Esophagus (tissue), 2 donors: ENCODE results near the gene CENATAC. TPM values are rescaled to one million over a fixed set of nuclear protein-coding genes. Genes with fewer than 3 reads are reported as not detected.
"Not testable (repeated sequence)": the region's sequence is repeated elsewhere in the genome, so short reads cannot be mapped to it uniquely, and the experiment has no call there.

Experiments
- H3K27ac ChIP-seq, 2 donors: one replicate each; pipeline ENCODE4 v1.5.1; 2013; ENCODE audit warnings: low read depth in 2 of 2, mild to moderate bottlenecking in 2 of 2, inconsistent platforms in 1 of 2, low read length in 1 of 2, moderate library complexity in 1 of 2
- H3K27me3 ChIP-seq, 2 donors: one replicate each; pipeline ENCODE4 v1.6.1; 2013; ENCODE audit warnings: low read length in 2 of 2, control low read depth in 1 of 2, mild to moderate bottlenecking in 1 of 2; ENCODE audit not compliant: insufficient read depth in 2 of 2, control insufficient read depth in 1 of 2
- H3K36me3 ChIP-seq, 2 donors: one replicate each; pipeline ENCODE4 v1.6.1; 2013; ENCODE audit warnings: low read length in 1 of 2; ENCODE audit not compliant: control insufficient read depth in 2 of 2, insufficient read depth in 2 of 2
- H3K4me1 ChIP-seq, 2 donors: one replicate each; pipeline ENCODE4 v1.6.1; 2013; ENCODE audit warnings: low read length in 1 of 2; ENCODE audit not compliant: control insufficient read depth in 2 of 2, insufficient read depth in 2 of 2
- H3K4me3 ChIP-seq, 2 donors: one replicate each; pipeline ENCODE4 v1.5.1; 2013; ENCODE audit warnings: low read length in 2 of 2, mild to moderate bottlenecking in 2 of 2, low read depth in 1 of 2, moderate library complexity in 1 of 2
- H3K9me3 ChIP-seq, 2 donors: one replicate each; pipeline ENCODE4 v1.6.1; 2013; ENCODE audit warnings: mild to moderate bottlenecking in 2 of 2, low read depth in 1 of 2, low read length in 1 of 2, moderate library complexity in 1 of 2; ENCODE audit not compliant: control insufficient read depth in 2 of 2, insufficient read depth in 1 of 2
- WGBS, 2 donors: extraction: QIAGEN DNeasy Blood & Tissue Kit; methylation state at CpG; one replicate each; pipeline ENCODE4 v1.1.7; 2013; 5-methylcytosine and 5-hydroxymethylcytosine counted together
- polyA plus RNA-seq, 2 donors: library from polyadenylated mRNA; stranded (reverse); fragments of 200-250 nt; gene quantifications; one replicate each; pipeline ENCODE4 v1.2.3, GENCODE V29; 2013
- donor health status: healthy with polysubstance abuse.
- donor health status: Bipolar disorder and iron deficiency.

CENATAC gene
- polyA plus RNA-seq, 2 donors = 18.2 to 52.1 TPM

- H3K27me3 ChIP-seq = no peaks in the 10 kb centered on the region
- 40 to 46% methylated on average over 11 of the region's 11 CpGs for WGBS, 2 donors
- H3K27ac ChIP-seq = no peak overlapping the region
- H3K9me3 ChIP-seq = no peaks in the 10 kb centered on the region
- no peak overlapping the region for H3K4me3 ChIP-seq
- H3K4me1 ChIP-seq = no peaks in the 10 kb centered on the region
- no peaks in the 10 kb centered on the region for H3K36me3 ChIP-seq
These were observed 36.3 kb upstream of the CENATAC start for GRCh38 chr11:118961591-118961990.

- H3K4me1 ChIP-seq, H3K36me3 ChIP-seq, H3K9me3 ChIP-seq, H3K4me3 ChIP-seq, H3K27me3 ChIP-seq, H3K27ac ChIP-seq: not testable (repeated sequence)
- WGBS, 2 donors = 93 to 95% methylated on average over 2 of the region's 2 CpGs
These were observed 28.4 kb upstream of the CENATAC start for GRCh38 chr11:118969508-118969907.

- H3K4me1 ChIP-seq = no peaks in the 10 kb centered on the region
- no peaks in the 10 kb centered on the region for H3K27me3 ChIP-seq
- WGBS, 2 donors = 39 to 40% methylated on average over 33 of the region's 33 CpGs
- no peaks in the 10 kb centered on the region for H3K9me3 ChIP-seq
- H3K27ac ChIP-seq = no peak within 1 kb of the TSS
- no peaks in the 10 kb centered on the region for H3K36me3 ChIP-seq
- no peak within 1 kb of the TSS for H3K4me3 ChIP-seq
These were observed 26.3 kb upstream of the CENATAC start, which contains the start of gene FOXR1 for GRCh38 chr11:118971646-118972045. Gene FOXR1 (plus strand): TSS chr11:118971761. CDS start chr11:118971932, 171 bp downstream.

- Histone ChIP-seq H3K27me3 (no peaks in the 10 kb centered on the region), H3K4me1 (no peaks in the 10 kb centered on the region), H3K9me3 (no peaks in the 10 kb centered on the region), H3K4me3 (no peak overlapping the region), H3K27ac (peak overlapping the region in 1 of 2 donors; percentile 11), H3K36me3 (no peaks in the 10 kb centered on the region)
- 92 to 93% methylated on average over 2 of the region's 2 CpGs for WGBS, 2 donors
These were observed 24.0 kb upstream of the CENATAC start for GRCh38 chr11:118973985-118974384.

GRCh38 chr11:118975771-118976709 lies 21.9 kb upstream of the CENATAC start:
- H3K36me3 ChIP-seq = no peaks in the 10 kb centered on the region
- no peak overlapping the region for H3K4me3 ChIP-seq
- no peaks in the 10 kb centered on the region for H3K27me3 ChIP-seq
- H3K27ac ChIP-seq = no peak overlapping the region
- H3K4me1 ChIP-seq = peaks cover 0 to 3% of the 10 kb centered on the region in 2 donors
- WGBS, 2 donors = 76 to 80% methylated on average over 15 of the region's 15 CpGs
- H3K9me3 ChIP-seq = no peaks in the 10 kb centered on the region

GRCh38 chr11:118979434-118979833 lies 18.5 kb upstream of the CENATAC start:
- 57 to 69% methylated on average over 9 of the region's 9 CpGs for WGBS, 2 donors

GRCh38 chr11:118980191-118980881 lies 17.6 kb upstream of the CENATAC start:
- 33 to 34% methylated on average over 21 of the region's 21 CpGs for WGBS, 2 donors
- Histone ChIP-seq H3K4me3 (no peak overlapping the region), H3K9me3 (no peaks in the 10 kb centered on the region), H3K27me3 (no peaks in the 10 kb centered on the region), H3K4me1 (peaks cover 0 to 3% of the 10 kb centered on the region in 2 donors), H3K27ac (no peak overlapping the region), H3K36me3 (no peaks in the 10 kb centered on the region)

More at GRCh38 chr11:118979434-118979833, 18.5 kb upstream of the CENATAC start:
- H3K9me3 ChIP-seq = no peaks in the 10 kb centered on the region
- H3K4me3 ChIP-seq = no peak overlapping the region
- H3K27me3 ChIP-seq = no peaks in the 10 kb centered on the region
- H3K27ac ChIP-seq = no peak overlapping the region
- H3K36me3 ChIP-seq = no peaks in the 10 kb centered on the region
- peaks cover 0 to 3% of the 10 kb centered on the region in 2 donors for H3K4me1 ChIP-seq

GRCh38 chr11:118984337-118984736 lies 13.6 kb upstream of the CENATAC start:
- not testable (repeated sequence) for H3K4me1 ChIP-seq, H3K27me3 ChIP-seq, H3K9me3 ChIP-seq, H3K4me3 ChIP-seq, H3K27ac ChIP-seq, H3K36me3 ChIP-seq
- WGBS, 2 donors = 61 to 66% methylated on average over 8 of the region's 8 CpGs

- 70 to 80% methylated on average over 2 of the region's 2 CpGs for WGBS, 2 donors
- Histone ChIP-seq H3K27me3 (no peaks in the 10 kb centered on the region), H3K27ac (no peak overlapping the region), H3K4me3 (no peak overlapping the region), H3K9me3 (no peaks in the 10 kb centered on the region), H3K4me1 (peaks cover 0 to 3% of the 10 kb centered on the region in 2 donors), H3K36me3 (no peaks in the 10 kb centered on the region)
These were observed 13.1 kb upstream of the CENATAC start for GRCh38 chr11:118984825-118985224.
